DOHH2 (cell line): ENCODE measurements around the gene GRIN2A.

Experiments
- H3F3A ChIP-seq: fragments of 200-600 bp; sonication (generic), shearing (Covaris generic); 2 replicates; pipeline ENCODE4 v1.6.0; 2016; ENCODE audit warnings: antibody characterized with exemption, mild to moderate bottlenecking; ENCODE audit not compliant: control insufficient read depth, insufficient read depth
- H3K27ac ChIP-seq: fragments of 200-600 bp; sonication (generic); 2 replicates; pipeline ENCODE4 v1.5.1; 2014; ENCODE audit warnings: low read depth, mild to moderate bottlenecking, low read length, moderate library complexity
- H3K27me3 ChIP-seq: fragments of 200-600 bp; sonication (generic); 2 replicates; pipeline ENCODE4 v1.6.1; 2014; ENCODE audit warnings: mild to moderate bottlenecking, low read length, mixed read lengths; ENCODE audit not compliant: control insufficient read depth
- H3K36me3 ChIP-seq: fragments of 200-600 bp; sonication (generic); 2 replicates; pipeline ENCODE4 v1.6.1; 2014; ENCODE audit warnings: mild to moderate bottlenecking, low read length, moderate library complexity, mixed read lengths; ENCODE audit not compliant: control insufficient read depth
- H3K4me1 ChIP-seq: fragments of 200-600 bp; sonication (generic); 2 replicates; pipeline ENCODE4 v1.6.1; 2014; ENCODE audit warnings: mild to moderate bottlenecking, low read length, mixed read lengths; ENCODE audit not compliant: control insufficient read depth
- H3K4me2 ChIP-seq: fragments of 200-600 bp; sonication (generic); 2 replicates; pipeline ENCODE4 v1.6.0; 2014; ENCODE audit warnings: mild to moderate bottlenecking, low read length, moderate library complexity
- H3K4me3 ChIP-seq: fragments of 200-600 bp; sonication (generic); 2 replicates; pipeline ENCODE4 v1.5.1; 2014; ENCODE audit warnings: mild to moderate bottlenecking, low read length, mixed read lengths
- H3K79me2 ChIP-seq: fragments of 200-600 bp; sonication (generic); 2 replicates; pipeline ENCODE4 v1.6.1; 2014; ENCODE audit warnings: mild to moderate bottlenecking, low read length, mixed read lengths; ENCODE audit not compliant: control insufficient read depth
- H3K9me2 ChIP-seq: fragments of 200-600 bp; sonication (generic); replicated peaks from 2 replicates; pipeline ENCODE4 v1.6.1; 2014; ENCODE audit warnings: mild to moderate bottlenecking, low read length, mixed read lengths; ENCODE audit not compliant: control insufficient read depth
- H3K9me3 ChIP-seq: fragments of 200-600 bp; sonication (generic); 2 replicates; pipeline ENCODE4 v1.6.1; 2014; ENCODE audit warnings: antibody characterized with exemption, low read length, mixed read lengths; ENCODE audit not compliant: control insufficient read depth, insufficient read depth
- H4K20me1 ChIP-seq: fragments of 200-600 bp; sonication (generic); 2 replicates; pipeline ENCODE4 v1.6.0; 2014; ENCODE audit warnings: low read depth, mild to moderate bottlenecking, antibody characterized with exemption, low read length, moderate library complexity; ENCODE audit not compliant: control insufficient read depth, insufficient read depth
- EZH2phosphoT487 ChIP-seq: fragments of 200-600 bp; sonication (generic); IDR thresholded peaks from 2 replicates; pipeline ENCODE4 v1.6.1; 2017; ENCODE audit warnings: borderline replicate concordance, mild to moderate bottlenecking, antibody characterized with exemption, low read length, moderate library complexity, mixed read lengths
- TF ChIP-seq, protein P1 (sequence below): fragments of 200-600 bp; sonication (generic); IDR thresholded peaks from one replicate; pipeline ENCODE4 v1.5.1; 2014; ENCODE audit warnings: antibody characterized with exemption, mild to moderate bottlenecking, low read depth, low read length; ENCODE audit not compliant: poor library complexity, severe bottlenecking

The GRIN2A gene

DNA sequence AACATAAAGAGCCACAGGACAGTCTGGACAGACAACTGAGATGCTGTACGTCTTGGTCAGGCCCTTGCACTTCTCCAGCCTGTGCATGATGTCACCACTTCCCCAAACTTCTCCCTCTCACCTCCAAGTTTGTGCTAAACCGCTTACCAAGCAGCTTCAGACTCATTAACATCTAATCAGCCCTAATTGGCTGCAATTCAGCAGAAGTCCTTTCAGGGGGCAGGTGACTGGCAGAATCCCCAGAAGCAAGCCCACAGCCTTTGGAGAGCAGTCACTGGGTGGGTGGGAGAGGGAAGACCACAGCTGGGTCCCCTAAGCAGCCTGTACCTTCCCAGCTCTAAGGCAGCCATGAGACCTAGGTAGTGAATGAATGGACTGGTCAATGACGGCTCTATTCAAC is 161.4 kb downstream of the GRIN2A start:
- no peaks in the 10 kb centered on the region for H4K20me1 ChIP-seq
- H3K9me3 ChIP-seq = no peaks in the 10 kb centered on the region
- no peaks in the 10 kb centered on the region for H3F3A ChIP-seq
- no peak overlapping the region for H3K27ac ChIP-seq
- no peaks in the 10 kb centered on the region for H3K4me1 ChIP-seq
- H3K9me2 ChIP-seq = no peaks in the 10 kb centered on the region
- no peaks in the 10 kb centered on the region for H3K79me2 ChIP-seq
- H3K27me3 ChIP-seq = no peaks in the 10 kb centered on the region
- no peak overlapping the region for H3K4me2 ChIP-seq
- H3K36me3 ChIP-seq = no peaks in the 10 kb centered on the region
- TF ChIP-seq EZH2phosphoT487 = no peak
- no peak overlapping the region for H3K4me3 ChIP-seq

DNA sequence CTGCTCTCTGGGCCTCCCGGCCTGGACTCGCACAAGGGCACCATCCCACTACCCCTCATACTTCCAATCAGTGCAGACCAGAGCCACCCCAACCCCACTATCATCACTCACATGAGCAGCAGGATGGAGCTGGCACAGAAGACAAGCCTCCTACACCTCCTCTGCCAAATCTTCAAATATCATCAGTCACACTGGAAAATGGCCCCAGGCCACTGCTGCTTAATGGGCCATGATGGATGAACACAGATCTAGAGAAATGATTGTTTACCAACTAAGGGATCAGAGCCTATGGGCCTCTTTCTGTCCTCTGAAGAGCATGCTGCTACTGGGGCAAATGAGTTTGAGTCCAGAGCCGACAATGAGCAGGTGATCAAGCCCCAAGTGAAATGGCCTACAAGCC is 165.5 kb downstream of the GRIN2A start:
- Histone ChIP-seq H3K4me1 (no peaks in the 10 kb centered on the region), H3K9me3 (no peaks in the 10 kb centered on the region), H3K27me3 (0 out of 2 replicates have a peak, but pooled peaks cover 5% of the 10 kb centered on the region), H3K4me2 (no peak overlapping the region), H3K4me3 (no peak overlapping the region), H3K36me3 (no peaks in the 10 kb centered on the region), H3K27ac (no peak overlapping the region), H3K79me2 (no peaks in the 10 kb centered on the region), H3F3A (no peaks in the 10 kb centered on the region), H3K9me2 (no peaks in the 10 kb centered on the region), H4K20me1 (no peaks in the 10 kb centered on the region)
- no peak for TF ChIP-seq EZH2phosphoT487
- TF ChIP-seq, protein P1, sequence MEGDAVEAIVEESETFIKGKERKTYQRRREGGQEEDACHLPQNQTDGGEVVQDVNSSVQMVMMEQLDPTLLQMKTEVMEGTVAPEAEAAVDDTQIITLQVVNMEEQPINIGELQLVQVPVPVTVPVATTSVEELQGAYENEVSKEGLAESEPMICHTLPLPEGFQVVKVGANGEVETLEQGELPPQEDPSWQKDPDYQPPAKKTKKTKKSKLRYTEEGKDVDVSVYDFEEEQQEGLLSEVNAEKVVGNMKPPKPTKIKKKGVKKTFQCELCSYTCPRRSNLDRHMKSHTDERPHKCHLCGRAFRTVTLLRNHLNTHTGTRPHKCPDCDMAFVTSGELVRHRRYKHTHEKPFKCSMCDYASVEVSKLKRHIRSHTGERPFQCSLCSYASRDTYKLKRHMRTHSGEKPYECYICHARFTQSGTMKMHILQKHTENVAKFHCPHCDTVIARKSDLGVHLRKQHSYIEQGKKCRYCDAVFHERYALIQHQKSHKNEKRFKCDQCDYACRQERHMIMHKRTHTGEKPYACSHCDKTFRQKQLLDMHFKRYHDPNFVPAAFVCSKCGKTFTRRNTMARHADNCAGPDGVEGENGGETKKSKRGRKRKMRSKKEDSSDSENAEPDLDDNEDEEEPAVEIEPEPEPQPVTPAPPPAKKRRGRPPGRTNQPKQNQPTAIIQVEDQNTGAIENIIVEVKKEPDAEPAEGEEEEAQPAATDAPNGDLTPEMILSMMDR = no peak

DNA sequence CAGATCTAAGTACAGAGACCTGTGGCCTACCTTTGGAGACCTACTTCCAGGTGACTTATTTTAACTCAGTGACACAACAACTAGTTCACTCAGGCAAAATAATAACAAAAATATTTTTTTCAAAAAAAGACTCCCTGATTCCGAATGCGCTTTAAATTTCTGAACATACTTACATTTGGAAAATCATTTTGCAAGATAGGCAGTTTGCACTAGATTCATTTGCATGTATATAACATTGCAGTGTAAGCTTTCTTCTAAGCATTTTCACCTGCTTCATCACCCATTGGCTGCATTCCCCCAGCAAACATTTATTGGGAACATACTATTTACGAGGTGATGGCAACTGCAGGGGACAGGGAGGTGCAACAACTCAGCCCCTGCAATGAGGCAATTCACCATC is 166.8 kb downstream of the GRIN2A start:
- no peaks in the 10 kb centered on the region for H3F3A ChIP-seq
- no peak overlapping the region for H3K4me3 ChIP-seq
- H3K27me3 ChIP-seq = 0 out of 2 replicates have a peak, but pooled peaks cover 5% of the 10 kb centered on the region
- H3K4me1 ChIP-seq = no peaks in the 10 kb centered on the region
- no peak overlapping the region for H3K4me2 ChIP-seq
- H3K79me2 ChIP-seq = no peaks in the 10 kb centered on the region
- H3K9me2 ChIP-seq = no peaks in the 10 kb centered on the region
- H3K36me3 ChIP-seq = no peaks in the 10 kb centered on the region
- TF ChIP-seq, protein P1 = no peak
- TF ChIP-seq EZH2phosphoT487 = no peak
- no peaks in the 10 kb centered on the region for H4K20me1 ChIP-seq
- no peak overlapping the region for H3K27ac ChIP-seq
- no peaks in the 10 kb centered on the region for H3K9me3 ChIP-seq

DNA sequence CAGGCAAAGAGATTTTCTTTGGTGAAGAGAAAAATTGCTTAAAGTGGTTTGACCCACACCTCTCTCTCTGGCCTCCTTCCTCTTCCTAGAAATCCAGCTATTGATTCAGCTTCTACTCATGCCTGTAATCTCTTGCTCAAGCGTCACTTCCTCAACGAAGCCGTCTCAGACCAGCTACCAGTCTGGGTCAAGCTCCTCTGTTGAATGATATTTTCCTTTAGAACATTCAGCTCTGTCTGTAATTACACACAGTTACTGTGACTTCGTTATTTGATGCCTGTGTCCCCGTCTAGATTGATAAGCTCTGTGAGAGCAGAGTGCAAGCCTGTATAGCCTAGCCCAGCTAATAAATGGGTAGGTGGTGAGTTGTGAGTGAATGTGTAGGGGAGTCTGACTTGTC is 168.5 kb downstream of the GRIN2A start:
- Histone ChIP-seq H3K4me1 (no peaks in the 10 kb centered on the region), H3K36me3 (no peaks in the 10 kb centered on the region), H3K4me2 (no peak overlapping the region), H3K79me2 (no peaks in the 10 kb centered on the region), H4K20me1 (no peaks in the 10 kb centered on the region), H3K9me3 (no peaks in the 10 kb centered on the region), H3K9me2 (no peaks in the 10 kb centered on the region), H3F3A (no peaks in the 10 kb centered on the region), H3K27ac (no peak overlapping the region), H3K27me3 (0 out of 2 replicates have a peak, but pooled peaks cover 5% of the 10 kb centered on the region), H3K4me3 (no peak overlapping the region)
- TF ChIP-seq EZH2phosphoT487 = no peak
- TF ChIP-seq, protein P1 = no peak
